ENCODE measurements around the gene CMTR1.
A peak's percentile ranks its signal among the peaks of the same experiment; 100 is the strongest.

Gene CMTR1

GRCh38 chr6:37513155-37513554 is 80.1 kb downstream of the CMTR1 start:
- Mint-ChIP-seq H3K27ac (no peak overlapping the region), H3K4me3 (peak overlapping the region in 1 of 3 experiments; percentile 26), H3K4me1 (peaks cover 30% of the 10 kb centered on the region), H3K36me3 (ENCODE audit: low read depth) (no peaks in the 10 kb centered on the region), H3K9me3 (peaks cover 2% of the 10 kb centered on the region), H3K27me3 (ENCODE audit: low read depth) (peaks cover 75% of the 10 kb centered on the region)
- no peak for TF ChIP-seq CTCF (IDR thresholded peaks at IDR 0.05; ENCODE audit: unreplicated experiment in 3 of 3)

GRCh38 chr6:37513576-37513975 is 80.6 kb downstream of the CMTR1 start:
- H3K36me3 Mint-ChIP-seq (ENCODE audit: low read depth), result no peaks in the 10 kb centered on the region
- H3K27me3 Mint-ChIP-seq (ENCODE audit: low read depth), result peaks cover 75% of the 10 kb centered on the region
- TF ChIP-seq CTCF (IDR thresholded peaks at IDR 0.05; ENCODE audit: unreplicated experiment in 3 of 3), result no peak
- H3K4me3 Mint-ChIP-seq, result peak overlapping the region in 1 of 3 experiments; percentile 26
- H3K4me1 Mint-ChIP-seq, result peaks cover 30% of the 10 kb centered on the region
- no peaks in the 10 kb centered on the region for H3K9me3 Mint-ChIP-seq
- no peak overlapping the region for H3K27ac Mint-ChIP-seq

- Mint-ChIP-seq H3K27ac (no peak overlapping the region), H3K4me3 (peak overlapping the region in 1 of 3 experiments; percentile 4), H3K4me1 (peaks cover 30% of the 10 kb centered on the region), H3K27me3 (ENCODE audit: low read depth) (peaks cover 77% of the 10 kb centered on the region), H3K9me3 (no peaks in the 10 kb centered on the region), H3K36me3 (ENCODE audit: low read depth) (no peaks in the 10 kb centered on the region)
- no peak for TF ChIP-seq CTCF (IDR thresholded peaks at IDR 0.05; ENCODE audit: unreplicated experiment in 3 of 3)
Observed at GRCh38 chr6:37514321-37514771, 81.3 kb downstream of the CMTR1 start.

GRCh38 chr6:37514837-37515236 is 81.8 kb downstream of the CMTR1 start:
- no peaks in the 10 kb centered on the region for H3K9me3 Mint-ChIP-seq
- no peak overlapping the region for H3K27ac Mint-ChIP-seq
- peaks cover 30% of the 10 kb centered on the region for H3K4me1 Mint-ChIP-seq
- TF ChIP-seq CTCF (IDR thresholded peaks at IDR 0.05; ENCODE audit: unreplicated experiment in 3 of 3), result no peak
- no peaks in the 10 kb centered on the region for H3K36me3 Mint-ChIP-seq (ENCODE audit: low read depth)
- no peak overlapping the region for H3K4me3 Mint-ChIP-seq
- H3K27me3 Mint-ChIP-seq (ENCODE audit: low read depth), result peaks cover 77% of the 10 kb centered on the region

GRCh38 chr6:37515712-37516075 is 82.7 kb downstream of the CMTR1 start:
- Mint-ChIP-seq H3K27ac (peak overlapping the region in 2 of 3 experiments; percentile 30 to 66), H3K9me3 (no peaks in the 10 kb centered on the region), H3K4me3 (no peak overlapping the region), H3K4me1 (peaks cover 30% of the 10 kb centered on the region), H3K27me3 (ENCODE audit: low read depth) (peaks cover 74% of the 10 kb centered on the region), H3K36me3 (ENCODE audit: low read depth) (no peaks in the 10 kb centered on the region)
- TF ChIP-seq CTCF (IDR thresholded peaks at IDR 0.05; ENCODE audit: unreplicated experiment in 3 of 3), result no peak

- no peak overlapping the region for H3K4me3 Mint-ChIP-seq
- no peaks in the 10 kb centered on the region for H3K36me3 Mint-ChIP-seq (ENCODE audit: low read depth)
- peaks cover 70% of the 10 kb centered on the region for H3K27me3 Mint-ChIP-seq (ENCODE audit: low read depth)
- no peak for TF ChIP-seq CTCF (IDR thresholded peaks at IDR 0.05; ENCODE audit: unreplicated experiment in 3 of 3)
- peaks cover 30% of the 10 kb centered on the region for H3K4me1 Mint-ChIP-seq
- no peaks in the 10 kb centered on the region for H3K9me3 Mint-ChIP-seq
- peak overlapping the region in 2 of 3 experiments; percentile 30 to 66 for H3K27ac Mint-ChIP-seq
Observed at GRCh38 chr6:37516076-37516919, 83.3 kb downstream of the CMTR1 start.
